Transverse colon (tissue), 3 donors: ENCODE results near the gene PCBP3.
"Not testable (repeated sequence)": the region's sequence is repeated elsewhere in the genome, so short reads cannot be mapped to it uniquely, and the experiment has no call there.

ENCODE experiments used
- CTCF ChIP-seq, 5 experiments: fragments of 200-600 bp in 3 of 5; fragments of 450-650 bp in 2 of 5; sonication (generic) in 3 of 5; IDR thresholded peaks; 1 replicate in 2 of 5; 2 replicates in 3 of 5; pipeline ENCODE4 v1.5.1; 2016 to 2017; ENCODE audit warnings: antibody characterized with exemption in 5 of 5, inconsistent platforms in 3 of 5, mild to moderate bottlenecking in 2 of 5, moderate library complexity in 1 of 5
- POLR2A ChIP-seq: fragments of 450-650 bp; IDR thresholded peaks from one replicate; pipeline ENCODE4 v1.6.1; 2016; ENCODE audit warnings: antibody characterized with exemption, mild to moderate bottlenecking, moderate library complexity

GRCh38 chr21:45626127-45626526 lies 17.4 kb upstream of the PCBP3 start:
- TF ChIP-seq POLR2A; CTCF (IDR thresholded peaks at IDR 0.05): not testable (repeated sequence)
